LNCAP (cell line): ENCODE measurements around the gene ATP1B3.

ENCODE experiments used
- CTCF ChIP-seq: fragments of 450-650 bp; IDR thresholded peaks from 2 replicates; pipeline ENCODE4 v1.5.1; 2017; ENCODE audit warnings: mild to moderate bottlenecking

Gene ATP1B3

GRCh38 chr3:141853081-141853601 lies 23.3 kb upstream of the ATP1B3 start:
- TF ChIP-seq CTCF: no peak

- TF ChIP-seq CTCF: no peak
Observed at GRCh38 chr3:141853629-141854168, 22.7 kb upstream of the ATP1B3 start.

- TF ChIP-seq CTCF: no peak
Observed at GRCh38 chr3:141854599-141854998, 21.8 kb upstream of the ATP1B3 start.

- no peak for TF ChIP-seq CTCF
Observed at GRCh38 chr3:141858312-141858711, 18.1 kb upstream of the ATP1B3 start.

GRCh38 chr3:141859651-141860050 lies 16.8 kb upstream of the ATP1B3 start:
- TF ChIP-seq CTCF: no peak

- no peak for TF ChIP-seq CTCF
Observed at GRCh38 chr3:141860086-141860669, 16.3 kb upstream of the ATP1B3 start.

GRCh38 chr3:141860766-141861513 lies 15.5 kb upstream of the ATP1B3 start:
- no peak for TF ChIP-seq CTCF
